SJSA1 (cell line): ENCODE data around the gene VSIG2. TPM values are rescaled to one million over a fixed set of nuclear protein-coding genes. Genes with fewer than 3 reads are reported as not detected.

Source experiments
- DNase-seq, 2 experiments: peaks; one replicate each; pipeline ENCODE4 v3.0.0-alpha.2; 2015 to 2020; ENCODE audit warnings: low spot score in 2 of 2, low read depth in 1 of 2
- H3K27ac ChIP-seq: fragments of 250-450 bp; sonication (Bioruptor Pico); 2 replicates; pipeline ENCODE4 v1.5.1; 2020; ENCODE audit warnings: mild to moderate bottlenecking, moderate library complexity
- H3K27me3 ChIP-seq: fragments of 250-450 bp; sonication (Bioruptor Pico); replicated peaks from 2 replicates; pipeline ENCODE4 v1.5.1; 2020; ENCODE audit warnings: mild to moderate bottlenecking, moderate library complexity
- H3K36me3 ChIP-seq: fragments of 250-450 bp; sonication (Bioruptor Pico); 2 replicates; pipeline ENCODE4 v1.5.1; 2020; ENCODE audit warnings: mild to moderate bottlenecking
- H3K4me1 ChIP-seq: fragments of 250-450 bp; sonication (Bioruptor Pico); replicated peaks from 2 replicates; pipeline ENCODE4 v1.6.1; 2021; ENCODE audit warnings: mild to moderate bottlenecking
- H3K4me3 ChIP-seq: fragments of 250-450 bp; sonication (Bioruptor Pico); 2 replicates; pipeline ENCODE4 v1.5.1; 2020; ENCODE audit warnings: mild to moderate bottlenecking
- H3K9me3 ChIP-seq: fragments of 250-450 bp; sonication (Bioruptor Pico); replicated peaks from 2 replicates; pipeline ENCODE4 v1.5.1; 2020; ENCODE audit warnings: mild to moderate bottlenecking
- total RNA-seq: library from RNA; depleted of rRNA; stranded (reverse); fragments of >200 nt; shearing (Covaris generic); gene quantifications from 2 replicates; pipeline ENCODE4 v1.2.3, GENCODE V29; 2014; rRNA removed

Gene VSIG2
- total RNA-seq, 1 experiment from 2014 or later = not detected

DNA sequence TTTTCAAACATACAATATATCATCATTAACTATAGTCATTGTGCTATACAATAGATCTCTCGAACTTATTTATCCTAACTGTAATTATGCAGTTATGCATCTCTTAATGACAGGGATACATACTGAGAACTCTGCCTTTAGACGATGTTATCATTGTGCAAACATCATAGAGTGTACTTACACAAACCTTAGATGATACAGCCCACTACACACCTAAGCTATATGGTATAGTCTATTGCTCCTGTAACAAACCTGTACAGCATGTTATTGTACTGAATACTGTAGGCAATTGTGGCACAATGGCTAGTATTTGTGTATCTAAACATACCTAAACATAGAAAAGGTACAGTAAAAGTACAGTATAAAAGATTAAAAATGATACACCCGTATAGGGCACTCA is 39.7 kb downstream of the VSIG2 start:
- H3K4me1 ChIP-seq = no peaks in the 10 kb centered on the region
- DNase-seq = no peak

DNA sequence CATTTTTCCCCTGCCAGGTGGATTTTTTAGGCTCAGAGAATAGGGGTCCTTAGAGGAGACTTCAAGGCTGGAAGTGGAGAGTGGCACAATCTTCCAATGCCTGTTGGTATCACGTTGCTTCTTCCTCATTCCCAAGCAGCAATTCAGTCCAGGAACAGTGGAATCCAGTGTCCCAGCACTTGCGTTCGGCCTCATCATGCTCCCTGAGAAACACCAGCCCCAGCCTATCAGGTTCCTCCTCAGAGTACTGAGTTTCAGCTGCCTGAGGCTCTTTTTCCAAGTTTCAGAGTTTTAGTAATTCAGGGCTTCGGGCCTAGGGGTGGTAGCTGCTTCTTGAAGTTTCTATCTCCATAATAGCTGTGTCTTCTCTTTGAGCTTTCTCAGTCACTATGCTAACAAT is 44.2 kb downstream of the VSIG2 start:
- Histone ChIP-seq H3K27ac (no peak overlapping the region), H3K36me3 (no peaks in the 10 kb centered on the region), H3K9me3 (no peaks in the 10 kb centered on the region), H3K4me3 (no peak overlapping the region), H3K4me1 (no peaks in the 10 kb centered on the region), H3K27me3 (no peaks in the 10 kb centered on the region)
- DNase-seq = no peak

More for the DNA sequence above, 39.7 kb downstream of the VSIG2 start:
- Histone ChIP-seq H3K27me3 (peaks cover 2% of the 10 kb centered on the region; the same call in 1 of the 2 replicates), H3K9me3 (no peaks in the 10 kb centered on the region), H3K36me3 (no peaks in the 10 kb centered on the region), H3K27ac (no peak overlapping the region), H3K4me3 (no peak overlapping the region)

DNA sequence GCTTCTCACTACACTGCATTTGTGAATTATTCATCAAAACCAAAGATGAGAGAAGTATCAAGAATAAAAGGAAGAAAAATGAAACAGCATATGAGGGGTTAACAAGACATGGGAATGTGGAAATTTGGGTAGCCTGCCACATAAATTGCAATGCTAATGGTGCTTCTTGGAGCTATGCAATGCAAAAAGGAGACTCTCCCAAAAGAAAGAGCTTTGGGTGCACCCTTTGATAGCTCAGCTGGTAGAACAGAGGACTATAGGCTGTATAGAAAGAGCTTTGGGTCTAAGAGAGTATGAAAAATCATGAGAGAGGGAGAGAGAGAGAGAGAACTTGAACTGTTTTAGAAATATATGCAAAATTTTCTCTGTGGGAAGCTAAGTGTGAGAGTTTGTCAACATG is 52.0 kb downstream of the VSIG2 start:
- Histone ChIP-seq H3K36me3 (no peaks in the 10 kb centered on the region), H3K27me3 (no peaks in the 10 kb centered on the region), H3K4me3 (no peak overlapping the region), H3K4me1 (no peaks in the 10 kb centered on the region), H3K9me3 (no peaks in the 10 kb centered on the region), H3K27ac (no peak overlapping the region)
- no peak for DNase-seq

DNA sequence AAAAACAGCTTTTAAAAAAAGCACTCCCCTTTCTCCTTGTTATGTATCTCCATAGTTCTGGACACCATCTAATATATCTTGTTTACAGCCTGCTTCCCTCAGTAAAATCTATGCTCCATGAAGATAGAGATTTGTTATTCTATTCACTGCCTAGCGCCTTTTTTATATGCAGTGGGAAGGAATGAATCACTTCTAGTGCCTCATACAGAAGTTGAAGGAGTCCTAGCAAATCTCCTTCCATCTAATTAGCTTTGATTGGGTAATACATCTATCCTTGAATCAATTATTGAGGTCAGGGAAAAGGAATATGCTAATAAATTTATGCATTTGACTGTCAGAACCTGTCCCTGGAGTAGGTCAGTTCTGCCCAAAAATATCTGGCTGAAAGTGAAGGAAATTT is 52.5 kb downstream of the VSIG2 start:
- Histone ChIP-seq H3K36me3 (no peaks in the 10 kb centered on the region), H3K27ac (no peak overlapping the region), H3K27me3 (no peaks in the 10 kb centered on the region), H3K4me3 (no peak overlapping the region), H3K4me1 (no peaks in the 10 kb centered on the region), H3K9me3 (no peaks in the 10 kb centered on the region)
- DNase-seq = no peak

Other genes starting within 250 kb of the VSIG2 start
- gene OR8B12, start 208.6 kb downstream of the VSIG2 start, total RNA-seq = not detected in 2 replicates
- gene OR8A1, start 182.3 kb downstream of the VSIG2 start, total RNA-seq = not detected in 2 replicates
- not detected in 2 replicates for gene PANX3, start 140.8 kb downstream of the VSIG2 start, total RNA-seq
- 12.4 and 13.5 TPM in 2 replicates for gene TBRG1, start 129.4 kb downstream of the VSIG2 start, total RNA-seq
- 2.8 and 4.7 TPM in 2 replicates for gene SIAE, start 78.5 kb downstream of the VSIG2 start, total RNA-seq
- gene SPA17, start 78.4 kb downstream of the VSIG2 start, total RNA-seq = 2.6 and 5.5 TPM in 2 replicates
- gene NRGN, start 12.3 kb downstream of the VSIG2 start, total RNA-seq = 2.9 and 5.2 TPM in 2 replicates
- gene ESAM, start 10.0 kb upstream of the VSIG2 start, total RNA-seq = 0.18 TPM in 1 of 2 replicates, not detected in the other
- gene MSANTD2, start 48.2 kb upstream of the VSIG2 start, total RNA-seq = 15.3 and 16.3 TPM in 2 replicates
- gene ROBO3, start 113.2 kb upstream of the VSIG2 start, total RNA-seq = 4.1 and 8.5 TPM in 2 replicates
- 0.97 and 2.8 TPM in 2 replicates for gene ROBO4, start 145.6 kb upstream of the VSIG2 start, total RNA-seq
- not detected in 2 replicates for gene HEPN1, start 167.0 kb upstream of the VSIG2 start, total RNA-seq
- gene HEPACAM, start 183.8 kb upstream of the VSIG2 start, total RNA-seq = not detected in 2 replicates
- gene CCDC15, start 201.9 kb upstream of the VSIG2 start, total RNA-seq = 2.2 and 2.7 TPM in 2 replicates